Renal cortex interstitium (tissue), 11 donors: ENCODE data around the gene OR2T10. TPM values are rescaled to one million over a fixed set of nuclear protein-coding genes. Genes with fewer than 3 reads are reported as not detected.
"Not testable (repeated sequence)": the region's sequence is repeated elsewhere in the genome, so short reads cannot be mapped to it uniquely, and the experiment has no call there.

ENCODE experiments used
- DNase-seq, 11 donors: peaks; one replicate each; pipeline ENCODE4 v3.0.0-alpha.2; 2013; ENCODE audit warnings: low read depth in 9 of 11, low spot score in 4 of 11; ENCODE audit errors: extremely low read depth in 1 of 11
- polyA plus RNA-seq, 3 donors: library from polyadenylated mRNA; unstranded; fragments of 120-200 nt; gene quantifications; one replicate each; pipeline ENCODE4 v1.2.1, GENCODE V29; 2013; ENCODE audit not compliant: insufficient read length in 3 of 3

OR2T10 gene
- polyA plus RNA-seq, 3 donors, result 0.33 TPM; not detected in 2

- no peak for DNase-seq
Observed at GRCh38 chr1:248611883-248612414, 14.4 kb upstream of the OR2T10 start.

GRCh38 chr1:248610301-248610700, 12.8 kb upstream of the OR2T10 start:
- no peak for DNase-seq

GRCh38 chr1:248599396-248599795, 1.9 kb upstream of the OR2T10 start:
- DNase-seq, result no peak

DNA sequence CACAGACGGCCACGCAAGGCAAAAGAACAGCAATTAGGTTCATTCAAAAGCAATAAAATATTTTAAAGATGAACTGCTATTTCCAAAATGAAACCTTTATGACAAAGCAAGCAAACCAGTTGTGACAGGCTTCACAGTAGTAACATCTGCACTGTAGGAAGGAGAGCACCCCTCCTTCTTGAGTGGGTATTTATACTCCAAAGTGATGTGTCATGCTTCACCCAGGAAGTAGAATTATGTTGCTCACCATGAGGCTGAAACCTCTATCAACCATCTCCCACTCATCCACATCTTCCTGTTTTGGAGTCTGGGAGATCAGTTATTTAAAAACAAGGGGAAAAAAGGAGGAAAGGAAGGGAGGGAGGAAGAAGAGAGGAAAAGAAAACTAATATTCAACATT, 885 bp downstream of the OR2T10 start:
- DNase-seq, result no peak

GRCh38 chr1:248593226-248593625, 4.3 kb downstream of the OR2T10 start:
- no peak for DNase-seq

- DNase-seq, result no peak
Observed at GRCh38 chr1:248592655-248593054, 4.8 kb downstream of the OR2T10 start.

- no peak for DNase-seq
Observed at GRCh38 chr1:248590055-248590454, 7.4 kb downstream of the OR2T10 start.

DNA sequence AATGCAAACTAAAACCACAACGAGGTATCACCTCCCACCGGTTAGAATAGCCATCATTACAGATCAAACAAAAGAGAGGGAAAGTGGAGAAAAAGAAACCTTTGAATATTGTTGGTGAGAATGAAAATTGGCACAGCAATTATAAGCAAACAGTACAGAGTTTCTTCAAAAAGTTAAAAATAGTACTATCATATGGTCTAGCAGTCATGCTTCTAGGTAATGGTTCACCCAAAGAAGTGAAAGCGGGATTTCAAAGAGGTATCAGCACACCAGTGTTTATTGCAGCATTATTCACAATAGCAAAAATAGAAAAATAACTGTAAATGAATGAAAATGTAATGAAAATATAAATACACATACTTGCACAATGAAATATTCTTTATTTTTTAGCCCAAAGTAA, 8.2 kb downstream of the OR2T10 start:
- no peak for DNase-seq

- no peak for DNase-seq
Observed at GRCh38 chr1:248585266-248585665, 12.2 kb downstream of the OR2T10 start.

DNA sequence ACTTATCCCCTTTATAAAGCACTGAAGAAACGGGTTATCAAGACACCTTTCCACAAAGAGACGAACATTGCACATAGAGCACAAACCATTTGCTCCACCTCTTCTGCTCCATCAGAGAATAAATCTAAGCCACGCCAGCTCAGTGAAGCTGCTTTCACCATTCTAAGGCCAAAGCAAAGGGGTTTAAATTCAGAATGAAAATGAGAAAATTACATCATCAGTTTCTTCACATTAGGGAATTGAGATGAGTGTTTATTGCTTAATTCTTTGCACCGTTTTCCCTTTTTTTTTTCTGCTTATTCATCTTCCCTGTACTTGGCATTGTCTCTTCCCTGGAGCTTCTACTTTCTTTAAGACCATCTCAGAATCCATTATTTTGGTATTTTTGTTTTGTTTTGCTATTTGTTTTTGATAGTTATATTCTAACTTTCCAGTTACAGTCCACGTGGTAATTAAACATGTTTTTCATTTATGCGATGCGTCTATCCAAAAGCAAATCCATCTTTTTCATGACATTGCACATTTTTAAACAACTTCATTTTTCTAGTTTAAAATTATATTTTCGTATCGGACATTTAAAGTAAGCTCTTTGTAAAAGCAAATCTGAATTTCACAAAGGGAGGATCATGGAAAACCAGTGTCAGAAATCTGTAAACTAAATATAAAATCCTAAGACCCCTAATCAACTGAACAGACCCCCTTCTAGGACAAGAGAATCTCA, 21.1 kb downstream of the OR2T10 start:
- no peak for DNase-seq

DNA sequence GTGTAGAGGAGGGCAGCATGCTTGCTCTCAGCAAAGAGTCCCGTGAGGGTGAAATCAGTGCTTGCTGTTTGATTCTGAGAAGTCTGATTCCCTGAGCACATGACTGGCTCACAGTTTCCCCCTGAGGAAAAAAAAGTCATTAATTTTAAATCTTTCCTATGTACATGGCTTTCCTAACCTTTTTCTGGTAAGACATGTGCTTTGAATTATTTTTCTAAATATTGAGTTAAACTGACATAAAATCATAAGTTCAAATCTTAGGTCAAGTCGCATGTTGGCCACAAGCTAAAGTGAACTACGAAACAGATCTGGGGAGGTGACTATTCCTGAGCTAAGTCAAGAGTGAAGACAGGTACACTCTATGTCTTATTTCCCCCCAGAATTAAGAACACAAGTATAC, 22.8 kb downstream of the OR2T10 start, which contains the start of gene OR2T34:
OR2T34 (minus strand) TSS at position 101 of the 400 bp plus-strand sequence; CDS start at position 101, 0 bp downstream.
- not testable (repeated sequence) for DNase-seq

DNA sequence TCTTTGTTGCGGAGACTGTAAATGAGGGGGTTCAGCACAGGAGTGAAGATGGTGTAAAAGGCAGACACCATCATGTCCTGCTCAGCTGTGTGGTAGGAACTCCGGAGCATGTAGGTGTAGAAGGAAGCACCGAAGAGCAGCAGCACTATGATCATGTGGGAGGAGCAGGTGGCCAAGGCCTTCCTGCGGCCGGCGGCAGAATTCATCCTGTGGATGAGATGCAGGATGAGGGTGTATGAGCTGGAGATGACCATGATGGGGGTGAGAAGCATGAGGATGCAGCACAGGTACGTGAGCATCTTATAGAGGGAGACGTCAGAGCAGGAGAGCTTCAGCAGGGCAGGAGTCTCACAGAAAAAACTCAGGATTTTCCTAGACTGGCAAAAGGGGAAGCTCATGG, 23.6 kb downstream of the OR2T10 start:
- DNase-seq, result not testable (repeated sequence)

- not testable (repeated sequence) for DNase-seq
Observed at GRCh38 chr1:248572049-248572448, 25.5 kb downstream of the OR2T10 start.

DNA sequence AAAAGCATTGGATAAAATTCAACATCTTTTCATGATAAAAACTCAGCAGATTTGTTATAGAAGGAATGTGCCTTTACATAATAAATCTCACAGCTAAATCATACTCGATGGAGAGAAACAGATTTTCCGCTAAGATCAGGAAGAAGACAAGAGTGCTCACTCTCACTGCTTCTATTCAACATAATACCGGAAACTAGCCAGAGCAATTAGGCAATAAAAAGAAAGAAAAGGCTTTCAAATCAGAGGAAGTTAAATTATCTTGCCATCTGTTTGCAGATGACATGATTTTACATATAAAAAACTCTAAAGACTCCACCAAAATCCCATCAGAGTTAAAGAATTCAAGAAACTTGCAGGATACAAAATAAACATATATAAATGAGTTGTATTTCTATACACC, 26.7 kb downstream of the OR2T10 start:
- DNase-seq, result not testable (repeated sequence)

- DNase-seq, result not testable (repeated sequence)
Observed at GRCh38 chr1:248569049-248569448, 28.5 kb downstream of the OR2T10 start.

DNA sequence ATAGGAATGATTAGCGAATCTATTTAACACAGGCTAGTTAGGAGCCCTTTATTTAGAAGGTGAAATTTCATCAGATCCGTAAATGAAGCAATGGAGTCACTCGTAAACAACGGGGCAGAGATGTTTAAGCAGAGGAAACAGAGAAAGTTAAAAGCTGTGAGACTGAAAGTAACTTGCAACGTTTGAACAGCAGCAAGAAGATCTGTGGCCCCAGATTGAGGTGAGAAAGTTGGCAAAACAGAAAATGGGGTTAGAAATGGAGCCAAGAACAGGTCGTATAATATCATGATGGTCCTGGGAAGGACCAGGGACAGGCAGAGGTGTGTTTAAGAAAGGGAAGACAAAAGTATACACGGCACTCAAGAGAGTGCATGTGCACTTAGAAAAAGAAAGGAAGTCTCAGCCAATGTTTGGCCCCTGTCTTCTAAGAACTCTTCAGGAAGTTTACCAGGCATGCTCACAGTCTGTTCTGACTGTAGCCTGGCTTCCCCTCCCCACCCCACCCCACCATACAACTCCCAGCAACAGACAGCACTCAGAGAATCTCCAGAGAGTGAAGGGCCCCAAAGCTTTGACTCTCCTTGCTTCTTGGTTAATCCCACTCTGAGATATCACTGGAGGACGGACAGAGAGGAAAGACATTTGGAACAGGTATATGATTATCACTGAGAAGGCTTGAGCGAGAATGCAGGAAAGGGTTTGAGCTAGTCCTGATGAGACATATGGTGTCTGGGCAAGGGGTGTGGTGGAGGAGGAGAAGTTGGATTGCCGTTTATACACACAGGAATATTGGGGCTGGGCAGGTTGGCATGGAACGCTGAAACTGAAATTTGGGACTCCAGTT, 31.7 kb downstream of the OR2T10 start:
- DNase-seq, result not testable (repeated sequence)

DNA sequence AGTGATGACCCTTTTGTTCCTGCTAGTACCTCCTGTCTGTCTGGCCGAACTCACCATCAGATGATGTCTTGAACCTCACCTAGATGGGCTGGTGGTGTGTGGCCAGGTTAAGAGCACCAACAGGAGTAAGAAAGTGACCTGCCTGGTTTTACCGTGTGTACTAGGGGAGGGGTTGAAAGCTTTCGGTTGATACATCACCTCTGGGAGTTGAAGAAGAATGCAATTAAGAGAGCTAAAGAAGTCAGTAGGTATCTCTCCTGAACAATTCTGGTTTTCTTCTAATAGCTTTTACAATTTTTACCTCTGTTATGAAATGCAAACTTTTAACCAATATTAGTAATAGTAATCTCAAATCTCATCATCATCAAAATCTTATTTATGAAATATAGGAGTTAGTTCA, 34.8 kb downstream of the OR2T10 start, which contains the start of gene OR2T29:
OR2T29 (minus strand) TSS at position 101 of the 400 bp plus-strand sequence. CDS start 3,281 bp downstream, outside the sequence.
- not testable (repeated sequence) for DNase-seq

- not testable (repeated sequence) for DNase-seq
Observed at GRCh38 chr1:248551027-248551426, 46.5 kb downstream of the OR2T10 start.

DNA sequence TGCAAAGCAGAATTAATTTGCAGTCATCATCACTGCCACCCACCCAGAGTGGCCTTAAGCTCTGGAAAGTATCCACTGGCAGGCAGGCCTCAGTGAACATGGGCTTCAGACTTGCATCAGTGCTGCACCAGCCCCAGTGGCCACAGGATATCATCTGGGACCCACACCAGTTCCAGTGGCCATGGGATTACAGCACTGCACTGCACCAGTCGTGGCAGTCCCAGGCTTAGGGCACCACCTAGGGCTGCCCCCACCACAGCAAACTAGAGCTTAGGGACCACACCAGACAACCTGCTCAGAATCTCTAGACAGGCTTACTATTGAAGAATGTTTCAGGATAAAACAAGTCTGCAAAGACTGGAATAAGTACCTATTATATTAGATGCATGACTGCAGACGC, 50.1 kb downstream of the OR2T10 start:
- DNase-seq, result not testable (repeated sequence)
